ENCODE measurements around the gene KAT7.

KAT7 gene

DNA sequence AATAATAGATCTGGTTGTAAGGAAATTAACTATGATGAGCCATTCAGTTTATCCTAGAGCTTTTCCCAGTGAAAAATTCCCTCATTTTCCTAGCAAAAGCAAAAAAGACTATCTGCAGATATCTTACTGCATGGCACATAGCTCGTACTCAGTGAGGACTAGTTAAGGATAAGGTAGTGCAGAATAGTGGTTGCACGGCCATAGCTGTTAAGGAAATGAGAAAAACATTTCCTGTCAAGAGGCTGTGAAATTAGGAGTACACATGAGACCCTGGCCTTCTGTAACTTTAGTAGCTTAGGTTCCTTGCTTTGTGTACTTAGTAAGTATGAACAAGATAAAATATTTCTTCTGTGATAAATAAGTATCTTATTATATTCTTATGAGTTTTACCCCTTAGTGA is 10.3 kb downstream of the KAT7 start:
- Histone ChIP-seq H3K36me3 (replicated peaks) (peaks cover 29% of the 10 kb centered on the region), H3K27ac (no peak overlapping the region), H3K4me3 (ENCODE audit: low read depth, low read length) (no peak overlapping the region), H3K27me3 (replicated peaks) (no peaks in the 10 kb centered on the region)
- no peak for TF ChIP-seq CTCF (IDR thresholded peaks at IDR 0.05; ENCODE audit: low read depth, low read length, missing control alignments)
- in situ Hi-C loops (cut with HindIII; ENCODE audit: low pct_ligation_motif_present, low sequenced_read_pairs) = no loop called here
- DNase-seq = no peak

DNA sequence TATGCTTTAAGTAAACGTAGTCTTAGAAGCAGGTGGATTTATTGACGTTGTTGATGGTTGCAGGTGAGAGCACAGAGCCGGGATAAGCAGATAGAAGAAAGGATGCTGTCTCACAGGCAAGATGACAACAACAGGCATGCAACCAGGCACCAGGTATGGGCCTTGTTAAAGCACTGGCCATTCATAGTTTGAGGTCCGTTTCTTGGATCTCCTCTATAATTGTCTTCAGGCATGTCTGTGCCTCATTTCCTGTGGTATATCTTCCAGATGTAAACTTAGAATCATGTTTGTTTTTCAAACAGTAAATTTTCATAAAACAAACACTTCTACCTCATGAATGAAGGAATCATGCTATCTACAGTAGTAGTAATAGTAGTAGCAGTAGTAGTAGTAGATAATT is 20.6 kb downstream of the KAT7 start:
- in situ Hi-C loops (cut with HindIII; ENCODE audit: low pct_ligation_motif_present, low sequenced_read_pairs) = no loop called here
- H3K4me3 ChIP-seq (ENCODE audit: low read depth, low read length) = no peak overlapping the region
- TF ChIP-seq CTCF (IDR thresholded peaks at IDR 0.05; ENCODE audit: low read depth, low read length, missing control alignments) = no peak
- no peak for DNase-seq
- no peaks in the 10 kb centered on the region for H3K27me3 ChIP-seq (replicated peaks)
- peaks cover 18% of the 10 kb centered on the region for H3K36me3 ChIP-seq (replicated peaks)
- H3K27ac ChIP-seq = no peak overlapping the region

- DNase-seq = no peak
- in situ Hi-C loops (cut with HindIII; ENCODE audit: low pct_ligation_motif_present, low sequenced_read_pairs) = no loop called here
- H3K4me3 ChIP-seq (ENCODE audit: low read depth, low read length) = no peak overlapping the region
- no peak overlapping the region for H3K27ac ChIP-seq
- no peaks in the 10 kb centered on the region for H3K27me3 ChIP-seq (replicated peaks)
- peaks cover 21% of the 10 kb centered on the region for H3K36me3 ChIP-seq (replicated peaks)
- TF ChIP-seq CTCF (IDR thresholded peaks at IDR 0.05; ENCODE audit: low read depth, low read length, missing control alignments) = no peak
Observed at GRCh38 chr17:49814781-49815529, 26.5 kb downstream of the KAT7 start.

DNA sequence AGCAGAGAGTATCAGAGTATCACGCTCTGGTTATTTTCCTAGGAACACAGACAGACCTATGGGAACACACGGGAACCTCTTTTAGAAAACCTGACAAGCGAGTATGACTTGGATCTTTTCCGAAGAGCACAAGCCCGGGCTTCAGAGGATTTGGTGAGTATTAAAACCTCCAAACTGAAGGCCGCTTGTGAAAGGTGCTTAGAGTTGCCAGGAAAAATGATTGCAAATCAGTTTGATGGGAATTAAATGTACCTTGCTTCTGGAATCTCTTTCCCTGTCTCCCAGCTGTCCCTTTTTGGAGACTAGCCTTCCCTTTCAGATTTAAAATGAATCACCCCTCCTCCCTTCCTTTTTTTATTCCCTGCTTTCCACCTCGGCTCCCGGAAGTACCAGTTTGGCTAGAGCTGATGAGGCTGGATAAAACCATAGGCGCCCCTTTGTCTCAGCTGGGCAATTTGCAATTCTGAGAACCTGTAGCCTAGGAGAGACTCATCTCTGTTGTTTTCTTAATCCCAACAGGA is 27.3 kb downstream of the KAT7 start:
- Histone ChIP-seq H3K4me3 (ENCODE audit: low read depth, low read length) (no peak overlapping the region), H3K36me3 (replicated peaks) (peaks cover 21% of the 10 kb centered on the region), H3K27me3 (replicated peaks) (no peaks in the 10 kb centered on the region), H3K27ac (no peak overlapping the region)
- in situ Hi-C loops (cut with HindIII; ENCODE audit: low pct_ligation_motif_present, low sequenced_read_pairs) = no loop called here
- DNase-seq = no peak
- no peak for TF ChIP-seq CTCF (IDR thresholded peaks at IDR 0.05; ENCODE audit: low read depth, low read length, missing control alignments)

GRCh38 chr17:49817993-49818392 is 29.5 kb downstream of the KAT7 start:
- in situ Hi-C loops (cut with HindIII; ENCODE audit: low pct_ligation_motif_present, low sequenced_read_pairs) = no loop called here
- H3K27ac ChIP-seq = no peak overlapping the region
- peaks cover 32% of the 10 kb centered on the region for H3K36me3 ChIP-seq (replicated peaks)
- no peak for DNase-seq
- H3K27me3 ChIP-seq (replicated peaks) = no peaks in the 10 kb centered on the region
- H3K4me3 ChIP-seq (ENCODE audit: low read depth, low read length) = no peak overlapping the region
- no peak for TF ChIP-seq CTCF (IDR thresholded peaks at IDR 0.05; ENCODE audit: low read depth, low read length, missing control alignments)

- no peak overlapping the region for H3K4me3 ChIP-seq (ENCODE audit: low read depth, low read length)
- H3K36me3 ChIP-seq (replicated peaks) = peaks cover 43% of the 10 kb centered on the region
- no peak for DNase-seq
- no peak for TF ChIP-seq CTCF (IDR thresholded peaks at IDR 0.05; ENCODE audit: low read depth, low read length, missing control alignments)
- no peaks in the 10 kb centered on the region for H3K27me3 ChIP-seq (replicated peaks)
- H3K27ac ChIP-seq = no peak overlapping the region
- in situ Hi-C loops (cut with HindIII; ENCODE audit: low pct_ligation_motif_present, low sequenced_read_pairs) = no loop called here
Observed at GRCh38 chr17:49819138-49819537, 30.7 kb downstream of the KAT7 start.

All from brain microvascular endothelial cell (primary cell).